OCI-LY7 (cell line): ENCODE measurements around the gene DOCK9.

Experiments used
- CTCF ChIP-seq: fragments of 200-600 bp; sonication (generic); conservative IDR thresholded peaks from 2 replicates; pipeline ENCODE4 v1.5.1; 2014; ENCODE audit warnings: mild to moderate bottlenecking, antibody characterized with exemption, low read length, moderate library complexity, mixed read lengths
- EZH2phosphoT487 ChIP-seq: fragments of 200-600 bp; sonication (generic); IDR thresholded peaks from 2 replicates; pipeline ENCODE4 v1.6.1; 2018; ENCODE audit warnings: low read depth, borderline replicate concordance, mild to moderate bottlenecking, mixed run types, antibody characterized with exemption, low read length, moderate library complexity, mixed read lengths

GRCh38 chr13:98869408-98870090, 108.3 kb downstream of the DOCK9 start:
- TF ChIP-seq CTCF: peak; percentile 66
- no peak for TF ChIP-seq EZH2phosphoT487
